Measurements from ENCODE around the gene MYL4. TPM values are rescaled to one million over a fixed set of nuclear protein-coding genes. Genes with fewer than 3 reads are reported as not detected.

The MYL4 gene
- total RNA-seq, 1 experiment from 2014 or later, result 0.66 TPM

- H3K4me3 Mint-ChIP-seq, result peak overlapping the region in 1 of 2 experiments; percentile 99; a peak in 2 of 5 replicates
- H3K27me3 Mint-ChIP-seq (ENCODE audit: low read depth), result no peaks in the 10 kb centered on the region; the same call in 1 of the 2 replicates
- H3K36me3 Mint-ChIP-seq (ENCODE audit: insufficient read depth in 1 of 3, low read depth in 3 of 3), result no peaks in the 10 kb centered on the region
- H3K4ac ChIP-seq (ENCODE audit: low read depth, low read length), result no peak overlapping the region
- no peak overlapping the region for H3K9ac ChIP-seq (ENCODE audit: extremely low read depth, insufficient read length, low read length)
- no peak overlapping the region for H4K5ac ChIP-seq (ENCODE audit: insufficient read length, low read depth, low read length)
- H3K23ac ChIP-seq (ENCODE audit: insufficient read length, low read depth, low read length), result no peak overlapping the region
- no peak overlapping the region for H3K27ac Mint-ChIP-seq
- no peak overlapping the region for H3K14ac ChIP-seq (ENCODE audit: insufficient read depth, low read length)
- no peak overlapping the region for H2BK5ac ChIP-seq (ENCODE audit: insufficient read length, low read length)
- H4K91ac ChIP-seq (ENCODE audit: insufficient read length, low read depth, low read length), result no peak overlapping the region
- H3K79me1 ChIP-seq (ENCODE audit: insufficient read depth, low read depth, low read length, poor library complexity, severe bottlenecking), result no peaks in the 10 kb centered on the region
- no peak overlapping the region for H2AFZ ChIP-seq (ENCODE audit: low read length)
- DNase-seq, result no peak
- no peaks in the 10 kb centered on the region for H4K20me1 ChIP-seq (ENCODE audit: control insufficient read depth, insufficient read depth, insufficient read length)
- H3K18ac ChIP-seq (ENCODE audit: insufficient read length, low read depth, low read length), result no peak overlapping the region
- TF ChIP-seq, protein P1, sequence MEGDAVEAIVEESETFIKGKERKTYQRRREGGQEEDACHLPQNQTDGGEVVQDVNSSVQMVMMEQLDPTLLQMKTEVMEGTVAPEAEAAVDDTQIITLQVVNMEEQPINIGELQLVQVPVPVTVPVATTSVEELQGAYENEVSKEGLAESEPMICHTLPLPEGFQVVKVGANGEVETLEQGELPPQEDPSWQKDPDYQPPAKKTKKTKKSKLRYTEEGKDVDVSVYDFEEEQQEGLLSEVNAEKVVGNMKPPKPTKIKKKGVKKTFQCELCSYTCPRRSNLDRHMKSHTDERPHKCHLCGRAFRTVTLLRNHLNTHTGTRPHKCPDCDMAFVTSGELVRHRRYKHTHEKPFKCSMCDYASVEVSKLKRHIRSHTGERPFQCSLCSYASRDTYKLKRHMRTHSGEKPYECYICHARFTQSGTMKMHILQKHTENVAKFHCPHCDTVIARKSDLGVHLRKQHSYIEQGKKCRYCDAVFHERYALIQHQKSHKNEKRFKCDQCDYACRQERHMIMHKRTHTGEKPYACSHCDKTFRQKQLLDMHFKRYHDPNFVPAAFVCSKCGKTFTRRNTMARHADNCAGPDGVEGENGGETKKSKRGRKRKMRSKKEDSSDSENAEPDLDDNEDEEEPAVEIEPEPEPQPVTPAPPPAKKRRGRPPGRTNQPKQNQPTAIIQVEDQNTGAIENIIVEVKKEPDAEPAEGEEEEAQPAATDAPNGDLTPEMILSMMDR (conservative IDR thresholded peaks at IDR 0.05), result no peak
- H2BK15ac ChIP-seq (ENCODE audit: low read depth, low read length), result no peak overlapping the region
- H3K4me2 ChIP-seq (ENCODE audit: insufficient read depth, insufficient read length, low read length), result no peak overlapping the region
- no peak overlapping the region for H3K27ac ChIP-seq (ENCODE audit: insufficient read length, low read depth, low read length)
- no CpG with 5 or more reads among the region's 4 CpGs for WGBS (ENCODE audit: extremely low coverage, insufficient read length, low lambda C conversion rate)
- no peak overlapping the region for H2AK5ac ChIP-seq (ENCODE audit: insufficient read length, low read length)
- H3K56ac ChIP-seq (ENCODE audit: insufficient read length, low read depth, low read length), result no peak overlapping the region
- no peak overlapping the region for H2BK12ac ChIP-seq (ENCODE audit: insufficient read length, low read depth, low read length)
- H3K23me2 ChIP-seq (ENCODE audit: insufficient read length, low read depth, low read length, poor library complexity, severe bottlenecking), result peaks cover 7% of the 10 kb centered on the region
- no peak overlapping the region for H3T11ph ChIP-seq (ENCODE audit: low read length)
- H2BK20ac ChIP-seq (ENCODE audit: low read depth, low read length, poor library complexity, severe bottlenecking), result no peak overlapping the region
- no peaks in the 10 kb centered on the region; the same call in 1 of the 2 replicates for H3K27me3 ChIP-seq (ENCODE audit: insufficient read depth, low read length)
- H4K8ac ChIP-seq (replicated peaks; ENCODE audit: insufficient read length, low read depth, low read length), result no peak overlapping the region
- H3K4me1 ChIP-seq (ENCODE audit: insufficient read depth, low read length), result no peaks in the 10 kb centered on the region
- no peaks in the 10 kb centered on the region for H3K9me3 ChIP-seq (ENCODE audit: control insufficient read depth, low read depth, low read length)
- H3K79me2 ChIP-seq (ENCODE audit: insufficient read depth, low read length), result peaks cover 8% of the 10 kb centered on the region; the same call in 1 of the 2 replicates
- no peak overlapping the region for H2BK120ac ChIP-seq (ENCODE audit: low read depth, low read length, poor library complexity, severe bottlenecking)
- no peaks in the 10 kb centered on the region; a peak in 1 of 5 replicates for H3K9me3 Mint-ChIP-seq
- H3K4me1 Mint-ChIP-seq, result peaks cover 16 to 19% of the 10 kb centered on the region in 2 experiments
These were observed 18.9 kb upstream of the MYL4 start for GRCh38 chr17:47190243-47190642.
